ENCODE data around the gene NR2F6.

Gene NR2F6

GRCh38 chr19:17263712-17264640 lies 18.3 kb upstream of the NR2F6 start:
- no peak for DNase-seq (ENCODE audit: low read depth in 2 of 2)

GRCh38 chr19:17262557-17262956 lies 16.8 kb upstream of the NR2F6 start:
- no peak for DNase-seq (ENCODE audit: low read depth in 2 of 2)

- DNase-seq (ENCODE audit: low read depth in 2 of 2): peak; percentile 77 to 85
Measured at GRCh38 chr19:17260842-17261325, 15.2 kb upstream of the NR2F6 start.

- no peak for DNase-seq (ENCODE audit: low read depth in 2 of 2)
Measured at GRCh38 chr19:17259934-17260333, 14.2 kb upstream of the NR2F6 start.

- DNase-seq (ENCODE audit: low read depth in 2 of 2): no peak
Measured at GRCh38 chr19:17259118-17259780, 13.5 kb upstream of the NR2F6 start.

- DNase-seq (ENCODE audit: low read depth in 2 of 2): no peak
Measured at GRCh38 chr19:17256130-17256529, 10.4 kb upstream of the NR2F6 start.

GRCh38 chr19:17255150-17255621 lies 9.5 kb upstream of the NR2F6 start:
- no peak for DNase-seq (ENCODE audit: low read depth in 2 of 2)

- no peak for DNase-seq (ENCODE audit: low read depth in 2 of 2)
Measured at GRCh38 chr19:17254636-17255035, 8.9 kb upstream of the NR2F6 start.

GRCh38 chr19:17249887-17250548 lies 4.3 kb upstream of the NR2F6 start:
- no peak for DNase-seq (ENCODE audit: low read depth in 2 of 2)

- no peak for DNase-seq (ENCODE audit: low read depth in 2 of 2)
Measured at GRCh38 chr19:17248011-17248776, 2.5 kb upstream of the NR2F6 start.

GRCh38 chr19:17246681-17247425 lies 1.1 kb upstream of the NR2F6 start:
- no peak for DNase-seq (ENCODE audit: low read depth in 2 of 2)

GRCh38 chr19:17244618-17245534 lies 843 bp downstream of the NR2F6 start:
- no peak for DNase-seq (ENCODE audit: low read depth in 2 of 2)

- no peak for DNase-seq (ENCODE audit: low read depth in 2 of 2)
Measured at GRCh38 chr19:17243830-17244617, 1.7 kb downstream of the NR2F6 start.

- DNase-seq (ENCODE audit: low read depth in 2 of 2): no peak
Measured at GRCh38 chr19:17243211-17243829, 2.4 kb downstream of the NR2F6 start.

GRCh38 chr19:17242431-17243208 lies 3.1 kb downstream of the NR2F6 start:
- DNase-seq (ENCODE audit: low read depth in 2 of 2): no peak

- DNase-seq (ENCODE audit: low read depth in 2 of 2): no peak
Measured at GRCh38 chr19:17240826-17241399, 4.8 kb downstream of the NR2F6 start.

GRCh38 chr19:17240062-17240752 lies 5.5 kb downstream of the NR2F6 start:
- no peak for DNase-seq (ENCODE audit: low read depth in 2 of 2)
